GM08714 (cell line): ENCODE data around the gene PPM1D.

ENCODE experiments used
- H3K4me3 ChIP-seq: fragments of 200-500 bp; sonication (Bioruptor generic); 2 replicates; pipeline ENCODE4 v1.5.1; 2014; ENCODE audit warnings: mild to moderate bottlenecking, low read length, inconsistent platforms
- ZNF274 ChIP-seq: IDR thresholded peaks from 2 replicates; pipeline ENCODE4 v1.6.1; 2012; ENCODE audit warnings: mild to moderate bottlenecking, low read depth, low read length

Gene PPM1D

DNA sequence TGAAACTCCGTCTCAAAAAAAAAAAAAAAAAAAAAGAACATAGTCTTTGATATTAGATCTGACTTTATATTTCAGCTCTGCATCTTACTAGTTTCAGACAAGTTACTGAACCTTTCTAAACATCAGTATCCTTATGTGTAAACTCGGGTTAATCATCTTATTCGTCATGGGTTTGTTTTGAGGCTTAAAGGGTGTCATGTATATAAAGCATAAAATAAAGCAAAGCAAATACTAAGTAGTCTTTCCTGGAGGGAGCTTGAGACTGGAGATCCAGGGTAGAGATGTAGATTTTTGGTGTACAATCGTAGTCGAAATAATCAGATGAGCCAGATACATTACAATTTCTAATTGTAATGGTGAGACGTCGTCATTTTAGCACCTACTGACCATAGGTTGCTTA, 85.4 kb downstream of the PPM1D start:
- TF ChIP-seq ZNF274, result no peak
- no peak overlapping the region for H3K4me3 ChIP-seq

DNA sequence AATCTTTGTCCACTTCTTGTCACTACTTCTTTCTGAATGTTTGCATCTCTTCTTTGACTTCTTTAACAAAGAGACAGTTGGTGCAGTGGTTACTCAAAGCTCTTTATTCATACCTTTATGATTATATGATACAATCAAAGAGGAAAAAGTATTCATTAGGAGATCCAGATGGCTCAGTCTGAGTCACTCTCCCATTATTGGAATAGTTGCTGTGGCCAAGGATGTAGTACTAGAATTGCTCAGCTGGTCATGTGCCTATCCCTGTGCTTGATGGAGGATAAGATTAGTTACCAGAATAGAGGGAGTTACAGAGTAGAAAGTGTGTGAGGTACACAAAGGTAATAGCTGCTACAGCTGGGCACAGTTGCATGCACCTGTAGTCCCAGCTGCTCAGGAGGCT, 96.0 kb downstream of the PPM1D start:
- no peak overlapping the region for H3K4me3 ChIP-seq
- TF ChIP-seq ZNF274, result no peak

- no peak overlapping the region for H3K4me3 ChIP-seq
- TF ChIP-seq ZNF274, result no peak
Observed at GRCh38 chr17:60699090-60699489, 99.1 kb downstream of the PPM1D start.

GRCh38 chr17:60704170-60704569, 104.2 kb downstream of the PPM1D start:
- TF ChIP-seq ZNF274, result no peak
- no peak overlapping the region for H3K4me3 ChIP-seq

DNA sequence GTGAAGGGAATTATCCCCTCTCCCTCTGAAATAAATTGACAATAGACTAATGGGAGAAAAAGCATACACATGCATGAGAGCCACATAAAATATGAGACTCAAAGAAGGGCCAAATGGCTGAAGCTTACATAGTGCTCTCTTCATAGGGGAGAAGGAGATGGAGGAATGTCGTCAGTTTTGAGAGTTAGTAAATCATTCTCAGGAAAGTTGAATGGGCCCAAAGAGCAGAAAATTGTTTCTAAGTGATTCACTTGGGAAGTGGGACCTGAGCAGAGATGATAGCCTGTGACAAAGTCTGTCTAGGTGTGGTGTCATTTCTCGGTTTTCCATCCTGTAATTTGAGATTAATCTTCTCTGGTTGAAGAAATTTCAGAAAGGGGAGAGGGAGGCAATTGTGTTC, 112.7 kb downstream of the PPM1D start:
- TF ChIP-seq ZNF274, result no peak
- no peak overlapping the region for H3K4me3 ChIP-seq

- no peak for TF ChIP-seq ZNF274
- H3K4me3 ChIP-seq, result no peak overlapping the region
Observed at GRCh38 chr17:60713608-60714007, 113.6 kb downstream of the PPM1D start.
